GM19455 (cell line): ENCODE data around the gene JADE1.
A peak's percentile ranks its signal among the peaks of the same experiment; 100 is the strongest.

Experiments used
- ATAC-seq: cut with Tn5 transposase; IDR thresholded peaks from one replicate; pipeline ENCODE4 v1.9.1; 2021; ENCODE audit not compliant: unreplicated experiment

The JADE1 gene

GRCh38 chr4:128869776-128870509 is 60.4 kb downstream of the JADE1 start:
- ATAC-seq: no peak

- ATAC-seq: no peak
These were observed 62.4 kb downstream of the JADE1 start for GRCh38 chr4:128871948-128872347.

GRCh38 chr4:128876200-128876599 is 66.7 kb downstream of the JADE1 start:
- no peak for ATAC-seq

- no peak for ATAC-seq
These were observed 68.4 kb downstream of the JADE1 start for GRCh38 chr4:128877934-128878333.

DNA sequence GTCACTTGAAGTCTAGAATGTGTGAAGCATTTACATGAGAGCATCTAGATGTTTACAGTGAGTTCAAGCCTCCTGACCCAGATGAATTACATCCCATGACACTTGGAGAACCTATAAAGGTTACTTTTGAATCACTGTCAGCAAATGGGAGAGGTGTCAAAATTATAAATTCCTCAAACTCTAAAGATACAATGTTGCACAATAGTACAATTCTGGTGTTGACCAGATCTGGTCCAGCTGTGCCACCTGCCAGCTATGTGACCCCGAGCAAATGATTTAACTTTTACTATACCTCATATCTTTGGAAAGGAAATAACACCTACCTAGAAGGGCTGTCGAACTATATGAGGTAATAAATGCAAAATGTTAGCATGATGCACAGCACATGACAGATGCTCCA is 69.8 kb downstream of the JADE1 start:
- no peak for ATAC-seq

DNA sequence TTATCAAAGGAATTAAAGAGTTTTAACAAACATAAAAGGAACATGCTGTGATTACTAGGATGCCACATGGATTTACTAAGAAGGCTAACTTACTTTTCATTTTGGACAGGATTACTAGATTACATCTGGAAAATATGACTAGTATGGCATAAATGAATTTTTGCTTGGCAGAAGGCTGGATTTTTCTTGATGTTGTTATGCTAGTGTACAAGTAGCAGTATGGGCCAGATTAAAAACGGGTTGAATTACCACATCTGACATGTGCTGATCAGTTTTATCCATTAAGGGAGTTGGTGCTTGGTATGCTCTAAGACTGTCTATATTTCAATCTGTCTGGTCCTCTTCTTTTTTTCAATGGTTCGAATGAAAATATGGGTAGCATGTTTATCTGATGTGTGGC is 70.5 kb downstream of the JADE1 start:
- ATAC-seq: no peak

- no peak for ATAC-seq
These were observed 71.2 kb downstream of the JADE1 start for GRCh38 chr4:128880662-128881061.

GRCh38 chr4:128904821-128905220 is 95.3 kb downstream of the JADE1 start:
- no peak for ATAC-seq

- no peak for ATAC-seq
These were observed 97.1 kb downstream of the JADE1 start for GRCh38 chr4:128906581-128906980.

- no peak for ATAC-seq
These were observed 98.5 kb downstream of the JADE1 start for GRCh38 chr4:128907981-128908380.

GRCh38 chr4:128908735-128909134 is 99.2 kb downstream of the JADE1 start:
- ATAC-seq: no peak

DNA sequence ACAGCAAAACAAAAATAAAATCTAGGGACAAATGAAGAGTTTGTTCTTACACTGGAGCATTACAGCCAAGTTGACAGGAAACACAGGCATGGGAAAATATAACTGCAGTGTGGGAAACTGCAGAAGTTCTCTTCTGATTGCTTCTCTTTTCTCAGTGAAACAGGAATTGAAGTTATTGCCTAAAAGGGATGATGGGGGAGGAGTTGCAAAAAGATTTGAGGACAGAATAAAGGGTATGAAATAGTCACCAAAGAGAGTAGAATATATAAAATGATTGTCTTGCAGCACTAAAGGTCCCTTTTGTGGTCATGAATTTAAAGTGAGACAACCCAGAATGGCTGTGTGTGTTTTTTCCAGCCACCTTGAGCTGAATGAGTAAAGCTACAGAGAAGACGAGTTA is 103.7 kb downstream of the JADE1 start:
- no peak for ATAC-seq

DNA sequence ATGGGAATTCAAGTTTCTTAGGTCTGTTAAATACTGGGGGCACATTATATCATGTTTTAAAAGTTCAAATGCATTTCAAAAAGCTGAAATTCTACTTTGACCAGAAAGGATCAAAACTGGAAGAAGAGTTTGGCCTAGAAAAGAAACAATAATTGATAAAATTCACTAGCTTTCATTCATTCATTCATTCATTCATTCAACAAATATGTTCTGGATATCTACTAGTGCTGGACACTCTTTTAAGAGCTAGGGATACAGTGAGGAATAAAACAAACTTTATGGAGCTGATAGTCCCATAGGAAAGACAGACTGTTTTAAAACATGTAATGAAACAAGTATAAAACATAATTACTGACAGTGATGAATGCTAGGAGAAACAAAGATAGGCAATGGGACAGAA is 106.0 kb downstream of the JADE1 start:
- ATAC-seq: no peak

DNA sequence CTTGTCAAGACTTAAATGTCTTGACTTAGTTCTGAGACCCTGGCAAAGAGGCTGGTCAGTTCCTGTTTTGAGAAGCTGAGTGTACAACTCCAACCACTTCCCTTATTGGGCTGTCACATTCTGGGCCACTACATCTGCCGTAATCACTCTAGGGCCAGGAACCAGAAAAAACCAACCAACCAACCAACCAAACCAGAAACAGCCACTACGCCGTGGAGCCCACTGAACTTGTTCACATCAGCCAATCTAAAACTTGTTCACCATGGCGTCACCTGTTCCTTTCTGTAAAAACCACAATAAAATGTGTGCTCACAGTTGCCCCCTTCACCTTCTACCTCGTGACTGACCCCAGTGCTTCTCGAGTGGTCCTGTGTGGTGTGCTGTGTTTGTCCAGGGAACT is 107.3 kb downstream of the JADE1 start:
- no peak for ATAC-seq

- peak; percentile 87 for ATAC-seq
These were observed 108.3 kb downstream of the JADE1 start for GRCh38 chr4:128917781-128918180.

DNA sequence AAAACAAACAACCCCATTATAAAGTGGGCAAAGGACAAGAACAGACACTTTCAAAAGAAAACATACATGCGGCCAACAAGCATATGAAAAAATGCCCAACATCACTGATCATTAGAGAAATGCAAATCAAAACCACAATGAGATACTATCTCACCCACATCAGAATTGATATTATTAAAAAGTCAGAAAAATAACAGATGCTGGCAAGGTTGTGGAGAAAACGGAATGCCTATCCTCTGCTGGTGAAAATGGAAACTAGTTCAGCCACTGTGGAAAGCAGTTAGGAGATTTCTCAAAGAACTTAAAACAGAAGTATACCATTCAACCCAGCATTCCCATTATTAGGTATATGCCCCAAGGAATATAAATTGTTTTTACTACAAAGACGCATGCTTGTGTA is 112.5 kb downstream of the JADE1 start:
- no peak for ATAC-seq
